Omental fat pad (tissue), 4 donors: ENCODE measurements around the gene ZFHX3. TPM values are rescaled to one million over a fixed set of nuclear protein-coding genes. Genes with fewer than 3 reads are reported as not detected.

Experiments
- ATAC-seq: fragments of 150-250 bp; one replicate; pipeline ENCODE4 v1.9.1; 2016; ENCODE audit warnings: mild to moderate bottlenecking, moderate library complexity; ENCODE audit not compliant: low FRiP score
- DNase-seq: peaks from one replicate; pipeline ENCODE4 v3.0.0-alpha.2; 2019; ENCODE audit warnings: low spot score
- CTCF ChIP-seq, 3 donors: fragments of 450-650 bp; IDR thresholded peaks; one replicate each; pipeline ENCODE4 v1.5.1; 2016 to 2017; ENCODE audit warnings: antibody characterized with exemption in 3 of 3, mild to moderate bottlenecking in 3 of 3, moderate library complexity in 2 of 3
- total RNA-seq, 4 donors: library from RNA; depleted of rRNA; stranded (reverse); fragments of >200 nt; gene quantifications; one replicate each; pipeline ENCODE4 v1.1.0, GENCODE V29; 2016

The ZFHX3 gene
- total RNA-seq, 4 donors from 2014 or later: 11.8 to 35.2 (median 13.7) TPM

- ATAC-seq: no peak
- no peak for DNase-seq
- TF ChIP-seq CTCF (IDR thresholded peaks at IDR 0.05): no peak
These were observed 20.0 kb upstream of the ZFHX3 start for GRCh38 chr16:73067671-73068540.

GRCh38 chr16:73066927-73067670 lies 19.2 kb upstream of the ZFHX3 start:
- TF ChIP-seq CTCF (IDR thresholded peaks at IDR 0.05): no peak
- no peak for DNase-seq

GRCh38 chr16:73066331-73066926 lies 18.5 kb upstream of the ZFHX3 start:
- DNase-seq (no peak), ATAC-seq (no peak)

More at GRCh38 chr16:73066927-73067670, 19.2 kb upstream of the ZFHX3 start:
- no peak for ATAC-seq

GRCh38 chr16:73065632-73066330 lies 17.9 kb upstream of the ZFHX3 start:
- no peak for TF ChIP-seq CTCF (IDR thresholded peaks at IDR 0.05)
- ATAC-seq (no peak), DNase-seq (no peak)

More at GRCh38 chr16:73066331-73066926, 18.5 kb upstream of the ZFHX3 start:
- no peak for TF ChIP-seq CTCF (IDR thresholded peaks at IDR 0.05)

- no peak for TF ChIP-seq CTCF (IDR thresholded peaks at IDR 0.05)
- ATAC-seq (no peak), DNase-seq (no peak)
These were observed 17.1 kb upstream of the ZFHX3 start for GRCh38 chr16:73064994-73065545.

GRCh38 chr16:73064212-73064993 lies 16.5 kb upstream of the ZFHX3 start:
- peak; percentile 52 for ATAC-seq
- DNase-seq: no peak
- TF ChIP-seq CTCF (IDR thresholded peaks at IDR 0.05): no peak
